Activated CD8-positive, alpha-beta T cell treated with anti-CD3 and anti-CD28 coated beads for 36 hours (primary cell): ENCODE data around the gene CDNF. TPM values are rescaled to one million over a fixed set of nuclear protein-coding genes. Genes with fewer than 3 reads are reported as not detected.

Source experiments
- ATAC-seq: fragments of 200-7000 bp; cut with Tn5 transposase; one replicate; pipeline ENCODE4 v1.10.0; 2021; ENCODE audit warnings: mild to moderate bottlenecking, moderate library complexity
- CTCF ChIA-PET: fragments of 350-600 bp; sonication (Branson Sonifier 250); formaldehyde crosslinking; loops from one replicate; lab custom pipeline; 2021; ENCODE audit warnings: antibody characterized with exemption; lab: Charles Lee
- POLR2A ChIA-PET: fragments of 350-600 bp; sonication (Branson Sonifier 250); formaldehyde crosslinking; loops from one replicate; lab custom pipeline; 2021; ENCODE audit warnings: antibody characterized with exemption; lab: Charles Lee
- DNase-seq: peaks from one replicate; pipeline ENCODE4 v3.0.0-alpha.2; 2020
- H3K27ac Mint-ChIP-seq: one replicate; pipeline ENCODE4 v1.8.0; 2021; ENCODE audit warnings: mild to moderate bottlenecking, mixed read lengths
- H3K27me3 Mint-ChIP-seq: one replicate; pipeline ENCODE4 v1.8.0; 2021; ENCODE audit warnings: mixed read lengths
- H3K36me3 Mint-ChIP-seq: one replicate; pipeline ENCODE4 v1.8.0; 2021; ENCODE audit warnings: low read depth, mixed read lengths
- H3K4me1 Mint-ChIP-seq: one replicate; pipeline ENCODE4 v1.8.0; 2021; ENCODE audit warnings: low read depth, mixed read lengths
- H3K4me3 Mint-ChIP-seq: one replicate; pipeline ENCODE4 v1.8.0; 2021; ENCODE audit warnings: mild to moderate bottlenecking, moderate library complexity, mixed read lengths
- H3K9me3 Mint-ChIP-seq: one replicate; pipeline ENCODE4 v1.8.0; 2021; ENCODE audit warnings: mixed read lengths
- intact Hi-C: fragments of 100-400 bp; cut with micrococcal nuclease; formaldehyde crosslinking; loops from one replicate; pipeline ENCODE4 v1.10.0; 2022
- total RNA-seq, 2 experiments: library from RNA; stranded (reverse); gene quantifications; one replicate each; pipeline ENCODE4 v1.2.3, GENCODE V29; 2021
- TF ChIP-seq, protein P1 (sequence below): fragments of 200-600 bp; IDR thresholded peaks from one replicate; pipeline ENCODE4 v1.8.0; 2022; ENCODE audit warnings: antibody characterized with exemption, mild to moderate bottlenecking

CDNF gene
- total RNA-seq, 2 experiments from 2014 or later: 1.5 to 1.8 TPM

DNA sequence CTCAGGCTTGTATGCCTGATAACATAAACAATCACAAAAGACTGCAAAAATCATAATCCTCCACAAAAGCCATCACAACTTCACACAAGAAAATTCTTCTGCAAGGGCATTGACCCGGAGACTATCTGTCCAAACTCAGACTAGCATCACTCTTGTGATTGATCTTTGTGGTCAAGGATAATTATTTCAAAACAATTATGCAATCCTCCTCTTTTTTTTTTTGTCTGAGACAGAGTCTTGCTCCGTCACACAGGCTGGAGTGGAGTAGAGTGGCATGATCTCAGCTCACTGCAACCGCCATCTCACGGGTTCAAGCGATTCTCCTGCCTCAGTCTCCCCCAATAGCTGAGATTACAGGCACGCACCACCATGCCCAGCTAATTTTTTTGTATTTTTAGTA lies 22.2 kb downstream of the CDNF start:
- Mint-ChIP-seq H3K27me3 (no peaks in the 10 kb centered on the region), H3K27ac (no peak overlapping the region), H3K36me3 (no peaks in the 10 kb centered on the region), H3K4me3 (no peak overlapping the region), H3K4me1 (peaks cover 20% of the 10 kb centered on the region), H3K9me3 (no peaks in the 10 kb centered on the region)
- POLR2A ChIA-PET: no interaction called here
- TF ChIP-seq, protein P1, sequence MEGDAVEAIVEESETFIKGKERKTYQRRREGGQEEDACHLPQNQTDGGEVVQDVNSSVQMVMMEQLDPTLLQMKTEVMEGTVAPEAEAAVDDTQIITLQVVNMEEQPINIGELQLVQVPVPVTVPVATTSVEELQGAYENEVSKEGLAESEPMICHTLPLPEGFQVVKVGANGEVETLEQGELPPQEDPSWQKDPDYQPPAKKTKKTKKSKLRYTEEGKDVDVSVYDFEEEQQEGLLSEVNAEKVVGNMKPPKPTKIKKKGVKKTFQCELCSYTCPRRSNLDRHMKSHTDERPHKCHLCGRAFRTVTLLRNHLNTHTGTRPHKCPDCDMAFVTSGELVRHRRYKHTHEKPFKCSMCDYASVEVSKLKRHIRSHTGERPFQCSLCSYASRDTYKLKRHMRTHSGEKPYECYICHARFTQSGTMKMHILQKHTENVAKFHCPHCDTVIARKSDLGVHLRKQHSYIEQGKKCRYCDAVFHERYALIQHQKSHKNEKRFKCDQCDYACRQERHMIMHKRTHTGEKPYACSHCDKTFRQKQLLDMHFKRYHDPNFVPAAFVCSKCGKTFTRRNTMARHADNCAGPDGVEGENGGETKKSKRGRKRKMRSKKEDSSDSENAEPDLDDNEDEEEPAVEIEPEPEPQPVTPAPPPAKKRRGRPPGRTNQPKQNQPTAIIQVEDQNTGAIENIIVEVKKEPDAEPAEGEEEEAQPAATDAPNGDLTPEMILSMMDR: no peak
- DNase-seq (no peak), ATAC-seq (no peak)
- CTCF ChIA-PET: interaction anchor here (1.0 to 1.4 kb wide), 2 partner anchors 16 to 317 kb away, joined by 3 read pairs; no protein-coding TSS in a partner anchor
- intact Hi-C loops: no loop called here

DNA sequence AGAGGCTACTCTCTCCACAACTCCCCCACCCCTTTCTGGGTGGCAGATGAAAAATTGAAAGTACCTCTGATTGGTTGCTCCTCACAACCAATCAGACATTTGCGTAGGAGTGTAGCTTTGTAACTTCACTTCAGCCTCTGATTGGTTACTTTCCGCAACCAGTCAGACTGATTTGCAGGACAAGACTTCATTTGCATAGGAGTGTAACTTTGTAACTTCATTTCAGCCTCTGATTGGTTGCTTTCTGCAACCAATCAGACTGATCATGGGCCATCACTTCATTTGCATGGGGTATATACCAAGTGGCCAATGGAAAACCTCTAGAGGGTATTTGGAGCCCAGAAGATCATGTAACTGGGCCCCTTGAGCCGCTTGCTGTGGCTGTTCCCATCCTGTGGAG lies 25.6 kb downstream of the CDNF start:
- no peak overlapping the region for H3K4me3 Mint-ChIP-seq
- CTCF ChIA-PET: no interaction called here
- POLR2A ChIA-PET: no interaction called here

DNA sequence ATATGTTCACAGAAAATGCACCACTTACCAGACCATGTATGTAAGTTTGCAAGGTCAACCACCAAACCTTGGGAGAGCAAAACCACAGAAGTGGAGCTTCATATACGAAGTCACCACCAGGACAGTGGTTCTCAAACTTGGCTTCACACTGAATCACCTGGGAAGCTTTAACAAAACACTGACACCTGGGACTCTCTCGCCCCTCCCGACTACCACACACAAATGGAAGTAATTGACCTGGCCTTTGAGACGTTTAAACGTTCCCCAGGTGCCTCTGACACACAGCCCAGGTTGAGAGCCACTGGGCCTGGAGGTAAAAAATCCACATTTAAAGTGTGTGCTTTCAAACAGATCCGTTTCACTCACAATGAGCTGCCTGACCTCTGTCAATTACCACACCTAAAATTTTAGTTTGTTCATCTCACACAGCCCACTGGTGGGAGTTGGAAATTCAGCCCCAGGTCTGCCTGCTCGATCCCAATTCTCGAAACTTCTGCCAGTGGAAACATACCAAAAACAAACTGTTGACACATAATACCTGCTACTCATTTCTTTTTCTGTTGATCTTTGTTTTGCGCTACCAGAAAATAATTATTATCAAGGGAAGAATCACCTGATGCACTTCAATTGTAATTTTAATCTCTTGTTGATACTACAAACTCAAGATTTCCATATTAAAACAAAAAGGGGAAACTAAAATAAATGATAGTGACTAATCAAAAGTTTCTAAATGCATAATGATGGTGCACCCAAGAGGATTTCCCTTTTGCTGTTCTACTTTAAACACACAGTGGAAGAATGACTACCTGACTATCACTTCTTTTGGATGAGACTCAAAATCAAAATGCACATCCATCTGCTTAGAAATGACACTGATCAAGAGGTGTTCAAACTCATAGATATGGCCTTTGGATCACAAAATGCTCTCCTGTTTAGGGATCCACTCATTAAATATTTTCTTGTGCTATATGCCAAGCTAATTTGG lies 26.6 kb downstream of the CDNF start:
- no peak for ATAC-seq
- peaks cover 20% of the 10 kb centered on the region for H3K4me1 Mint-ChIP-seq

More for the DNA sequence above, 25.6 kb downstream of the CDNF start:
- intact Hi-C loops: no loop called here
- no peaks in the 10 kb centered on the region for H3K36me3 Mint-ChIP-seq
- H3K27me3 Mint-ChIP-seq: no peaks in the 10 kb centered on the region
- TF ChIP-seq, protein P1: no peak
- peaks cover 20% of the 10 kb centered on the region for H3K4me1 Mint-ChIP-seq
- no peak for DNase-seq
- peak; percentile 49 for ATAC-seq
- H3K27ac Mint-ChIP-seq: no peak overlapping the region
- no peaks in the 10 kb centered on the region for H3K9me3 Mint-ChIP-seq

DNA sequence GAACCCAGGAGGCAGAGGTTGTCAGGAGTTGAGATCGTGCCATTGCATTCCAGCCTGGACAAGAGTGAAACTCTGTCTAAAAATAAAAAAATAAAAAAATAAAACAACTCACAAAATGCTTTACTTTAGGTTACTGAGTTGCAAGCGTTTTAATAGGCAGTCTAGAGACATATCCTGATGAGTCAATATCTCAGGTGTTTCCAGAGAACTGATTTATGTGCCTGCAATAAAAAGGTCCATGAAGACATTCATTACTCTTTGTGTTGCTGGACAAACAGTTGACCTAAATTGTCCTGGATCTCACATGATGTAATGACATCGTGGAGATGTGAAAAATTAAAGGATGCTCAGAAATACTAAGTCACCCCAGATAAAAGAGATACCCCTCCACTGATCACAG lies 31.5 kb downstream of the CDNF start:
- POLR2A ChIA-PET: no interaction called here
- H3K4me1 Mint-ChIP-seq: peaks cover 3% of the 10 kb centered on the region
- TF ChIP-seq, protein P1: no peak
- H3K9me3 Mint-ChIP-seq: no peaks in the 10 kb centered on the region
- ATAC-seq (no peak), DNase-seq (no peak)
- H3K4me3 Mint-ChIP-seq: no peak overlapping the region
- H3K36me3 Mint-ChIP-seq: no peaks in the 10 kb centered on the region
- no peaks in the 10 kb centered on the region for H3K27me3 Mint-ChIP-seq
- CTCF ChIA-PET: no interaction called here
- H3K27ac Mint-ChIP-seq: no peak overlapping the region
- intact Hi-C loops: no loop called here

More for the DNA sequence above, 26.6 kb downstream of the CDNF start:
- Mint-ChIP-seq H3K27me3 (no peaks in the 10 kb centered on the region), H3K27ac (no peak overlapping the region), H3K4me3 (no peak overlapping the region), H3K9me3 (no peaks in the 10 kb centered on the region), H3K36me3 (no peaks in the 10 kb centered on the region)
- DNase-seq: no peak
- TF ChIP-seq, protein P1: no peak
- ChIA-PET CTCF (interaction anchor here (1.2 to 1.4 kb wide), 2 partner anchors 10 to 269 kb away, joined by 3 read pairs; no protein-coding TSS in a partner anchor), POLR2A (interaction anchor here (0.6 to 0.7 kb wide), 3 partner anchors 8 to 254 kb away, joined by 3 read pairs; no protein-coding TSS in a partner anchor)
- intact Hi-C loops: no loop called here

DNA sequence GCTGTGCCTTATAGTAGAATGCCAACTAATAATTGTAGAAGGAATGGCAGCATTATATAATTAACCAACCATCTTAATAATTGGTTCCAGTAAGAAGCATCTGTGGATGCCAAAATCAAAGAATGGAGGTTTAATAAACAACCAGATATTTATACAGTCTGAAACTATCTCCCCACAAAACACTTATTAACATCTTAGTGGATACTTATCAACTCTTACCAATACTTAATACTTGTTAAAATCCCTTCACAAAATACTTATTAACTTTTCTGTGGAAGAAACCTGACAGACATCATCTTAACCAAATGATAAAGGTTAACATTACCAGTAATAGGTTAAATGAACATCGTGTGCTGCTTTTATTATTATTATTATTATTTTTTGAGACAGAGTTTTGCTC lies 34.0 kb downstream of the CDNF start:
- H3K27ac Mint-ChIP-seq: no peak overlapping the region
- H3K27me3 Mint-ChIP-seq: no peaks in the 10 kb centered on the region
- H3K4me3 Mint-ChIP-seq: no peak overlapping the region
- H3K36me3 Mint-ChIP-seq: no peaks in the 10 kb centered on the region
- intact Hi-C loops: no loop called here
- CTCF ChIA-PET: no interaction called here
- no peaks in the 10 kb centered on the region for H3K9me3 Mint-ChIP-seq
- TF ChIP-seq, protein P1: no peak
- no peak for DNase-seq
- ATAC-seq: no peak
- POLR2A ChIA-PET: no interaction called here
- no peaks in the 10 kb centered on the region for H3K4me1 Mint-ChIP-seq
